GM19240 (cell line): ENCODE data around the gene PSPN.

Experiments used
- DNase-seq: peaks from one replicate; pipeline ENCODE4 v3.0.0; 2011; ENCODE audit warnings: low spot score; ENCODE audit not compliant: insufficient read length

Gene PSPN

DNA sequence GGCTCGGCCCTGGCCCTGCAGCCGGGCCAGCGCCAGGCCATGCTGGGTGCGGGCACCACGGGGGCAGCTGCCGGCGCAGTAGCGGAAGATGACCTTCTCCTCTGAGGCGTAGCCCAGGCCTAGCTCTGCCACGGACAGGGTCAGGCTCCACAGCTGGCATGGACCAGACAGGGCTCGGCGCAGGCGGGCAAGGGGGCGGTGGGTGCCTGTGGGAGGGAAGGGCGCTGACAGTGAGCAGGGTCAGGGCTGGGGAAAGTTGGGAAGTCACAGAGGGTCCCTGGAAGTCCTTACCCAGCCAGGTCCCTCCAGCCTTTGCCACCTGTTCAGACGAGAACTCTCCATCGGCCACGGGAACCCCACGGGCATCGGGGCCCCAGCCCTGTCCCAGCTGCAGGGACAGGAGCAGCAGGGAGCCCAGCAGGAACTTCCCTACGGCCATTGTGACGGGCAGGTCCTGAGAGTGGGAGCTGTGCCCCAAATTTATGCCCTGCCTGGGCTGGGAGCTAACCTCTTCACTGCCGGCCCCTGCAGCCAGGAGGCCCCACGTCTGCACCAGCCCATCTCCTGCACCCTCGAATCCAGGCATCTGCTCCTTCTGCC, at the start of gene PSPN:
Gene PSPN (minus strand): TSS at position 523 of the 600 bp plus-strand sequence. CDS start 84 bp downstream, at position 439.
- no peak for DNase-seq

- peak; percentile 100 for DNase-seq
Observed at GRCh38 chr19:6424939-6425731, 49.4 kb upstream of the PSPN start.

GRCh38 chr19:6424195-6424938, 48.6 kb upstream of the PSPN start, which contains the start of gene KHSRP:
TSS of gene KHSRP (minus strand) at chr19:6424811. CDS start at chr19:6424701, 110 bp downstream.
- DNase-seq, result no peak

DNA sequence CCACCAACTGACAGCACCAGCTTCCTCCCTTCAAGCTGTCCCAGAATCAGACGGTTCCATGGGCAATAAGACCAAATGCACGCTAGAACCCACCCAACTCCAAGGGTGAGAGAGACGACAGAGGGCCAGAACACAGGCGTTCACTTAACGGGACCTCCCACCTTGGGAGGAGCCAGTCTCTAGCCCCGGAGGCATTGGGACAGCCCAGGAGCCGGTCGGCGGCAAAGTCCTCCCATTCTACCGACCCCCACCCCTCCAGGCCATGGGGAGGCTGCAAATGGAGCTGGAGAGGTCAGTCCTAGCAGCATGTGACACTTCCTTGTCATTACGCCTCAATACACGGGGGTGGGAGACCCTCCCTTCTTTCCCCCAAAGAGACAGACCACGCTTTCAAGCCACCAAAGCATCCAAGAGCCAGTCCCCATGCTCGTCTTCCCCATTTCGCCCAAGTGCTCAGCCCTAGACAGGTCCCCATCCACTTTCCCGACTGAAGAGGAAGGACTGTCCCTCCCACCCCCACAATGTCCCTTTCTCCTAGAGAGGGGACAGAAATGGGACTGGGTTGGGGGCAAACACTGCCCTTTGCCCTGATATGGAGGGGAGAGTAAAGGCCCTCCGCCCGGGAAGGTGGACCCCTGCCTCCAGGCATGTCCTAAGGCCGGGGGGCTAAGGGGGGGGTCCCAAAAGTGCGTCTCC, 47.9 kb upstream of the PSPN start:
- DNase-seq, result peak; percentile 61

DNA sequence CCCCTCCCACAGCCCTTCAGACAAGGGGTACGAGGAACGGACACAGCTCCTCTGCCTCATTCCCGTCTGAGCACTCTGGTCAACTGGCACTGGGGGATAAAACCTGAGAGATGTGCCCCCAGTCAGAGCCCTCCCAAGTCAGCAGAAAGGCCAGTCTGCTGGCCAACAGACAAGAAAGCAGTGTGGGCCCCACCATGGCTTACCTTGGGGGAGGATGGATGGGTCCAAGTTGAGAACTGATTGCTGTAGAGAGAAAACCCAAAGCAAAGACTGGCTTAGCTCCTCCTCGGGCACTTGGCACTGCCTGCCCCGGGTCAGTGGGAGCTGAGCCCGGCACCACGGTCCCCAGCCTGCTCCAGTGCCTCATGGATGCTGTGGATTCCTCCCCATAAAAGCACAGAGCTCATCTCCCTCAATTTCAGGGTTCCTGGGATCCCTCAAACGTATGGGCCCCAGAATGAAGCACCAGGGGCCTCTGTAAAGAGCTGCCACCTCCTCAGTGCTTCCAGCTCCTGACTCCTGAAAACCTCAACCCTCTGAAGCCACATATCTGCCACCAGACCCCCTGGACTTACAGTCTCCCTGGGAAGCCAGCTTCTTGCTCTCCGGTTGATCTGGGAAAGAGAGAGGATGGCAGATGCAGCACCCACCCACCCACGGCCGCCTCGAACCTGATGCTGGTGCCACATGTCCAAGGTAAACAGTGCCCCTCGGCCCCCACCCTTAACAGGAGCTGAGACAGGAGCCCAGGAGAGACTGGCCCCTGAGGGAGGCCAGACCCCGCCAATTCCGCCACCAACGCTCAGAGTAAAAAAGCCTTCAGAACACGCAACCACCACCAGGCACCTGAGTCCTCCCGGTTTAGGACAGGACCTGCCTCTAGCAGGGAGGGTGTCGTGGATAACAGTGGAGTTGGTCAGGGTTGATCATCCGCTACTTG, 45.6 kb upstream of the PSPN start:
- no peak for DNase-seq

DNA sequence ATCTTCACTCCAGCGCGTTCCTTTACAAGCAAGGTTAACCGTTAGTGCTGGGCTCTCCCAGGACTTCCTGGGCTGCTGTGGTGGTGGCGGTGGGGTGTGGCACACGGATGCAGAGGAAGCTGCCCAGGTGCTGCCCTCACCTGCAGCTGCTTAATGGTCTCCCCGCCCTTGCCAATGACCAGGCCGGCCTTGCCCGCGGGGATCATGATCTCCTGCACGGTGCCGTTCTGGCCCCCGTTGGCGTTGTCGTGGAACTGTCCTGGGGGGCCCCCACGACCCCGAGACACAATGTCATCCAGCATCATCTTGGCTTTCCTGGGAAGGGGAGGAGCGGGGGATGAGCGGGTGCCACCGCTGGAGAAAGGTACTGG, 42.8 kb upstream of the PSPN start:
- DNase-seq, result no peak

DNA sequence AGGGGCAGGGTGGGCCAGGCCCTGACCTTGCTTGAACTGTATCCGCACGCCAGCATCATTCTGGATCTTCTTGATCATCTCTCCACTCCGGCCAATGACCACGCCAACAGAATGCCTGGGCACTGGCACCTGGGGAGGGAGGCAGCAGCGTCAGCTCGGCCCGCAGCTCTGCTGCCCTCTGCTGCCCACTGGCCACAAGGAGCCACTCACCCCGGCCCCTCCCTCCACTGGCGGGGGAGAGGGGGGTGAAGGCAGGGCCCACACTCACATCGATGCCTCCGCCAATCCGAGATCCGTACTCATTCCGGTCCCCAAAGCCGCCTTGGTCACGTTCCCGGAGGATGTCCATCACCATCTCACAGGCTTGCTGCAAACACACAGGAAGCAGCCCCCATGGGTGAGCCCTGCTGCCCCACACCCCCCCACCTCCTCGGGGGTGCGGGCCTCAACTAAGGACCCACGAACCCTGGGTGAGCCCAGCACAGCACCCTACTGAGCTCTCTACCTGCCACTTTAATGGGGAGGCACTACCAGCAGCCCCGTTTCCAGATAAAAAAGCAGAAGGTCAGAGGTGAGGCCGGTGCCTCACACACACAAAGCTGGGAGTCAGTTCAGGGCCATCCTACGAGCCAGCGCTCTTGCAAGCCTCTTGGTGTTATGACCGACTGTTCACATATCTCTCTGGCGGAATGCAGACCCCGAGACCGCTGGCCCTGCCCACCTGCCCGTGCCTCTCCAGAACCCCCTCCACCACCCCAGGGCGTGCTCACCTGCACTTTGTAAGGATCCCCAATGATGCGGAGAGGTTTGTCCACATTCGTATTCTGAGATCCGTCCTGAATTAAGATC, 42.2 kb upstream of the PSPN start:
- DNase-seq, result no peak

GRCh38 chr19:6416658-6417405, 41.1 kb upstream of the PSPN start:
- no peak for DNase-seq

DNA sequence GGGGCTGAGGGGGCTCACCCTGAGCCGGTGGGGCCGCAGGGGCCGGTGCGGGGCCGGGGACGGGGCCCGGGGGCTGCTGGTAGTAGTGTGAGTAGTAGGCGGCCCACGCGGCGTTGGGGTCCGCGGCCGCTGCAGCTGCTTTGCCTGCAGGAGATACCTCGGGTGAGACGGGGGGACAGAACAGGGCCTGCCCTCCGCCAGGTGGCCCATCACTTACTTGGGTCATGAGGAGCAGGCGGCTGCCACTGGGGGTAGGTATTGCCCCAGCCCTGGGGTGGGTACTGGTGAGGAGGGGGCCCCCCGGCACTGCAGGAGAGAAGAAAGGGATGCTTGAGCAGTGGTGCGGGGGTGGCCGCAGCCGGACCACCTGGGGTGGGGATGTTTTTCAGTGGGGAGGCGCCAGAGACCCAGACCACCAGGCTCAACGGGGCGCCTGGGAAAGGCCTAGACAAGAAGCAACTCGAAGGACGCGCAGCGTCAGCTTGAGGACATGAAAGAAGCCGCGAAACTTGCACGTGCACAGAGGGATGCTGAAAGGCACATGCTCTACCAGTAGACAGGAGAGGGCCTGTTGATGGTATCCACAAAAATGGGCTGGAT, 40.0 kb upstream of the PSPN start:
- no peak for DNase-seq

DNA sequence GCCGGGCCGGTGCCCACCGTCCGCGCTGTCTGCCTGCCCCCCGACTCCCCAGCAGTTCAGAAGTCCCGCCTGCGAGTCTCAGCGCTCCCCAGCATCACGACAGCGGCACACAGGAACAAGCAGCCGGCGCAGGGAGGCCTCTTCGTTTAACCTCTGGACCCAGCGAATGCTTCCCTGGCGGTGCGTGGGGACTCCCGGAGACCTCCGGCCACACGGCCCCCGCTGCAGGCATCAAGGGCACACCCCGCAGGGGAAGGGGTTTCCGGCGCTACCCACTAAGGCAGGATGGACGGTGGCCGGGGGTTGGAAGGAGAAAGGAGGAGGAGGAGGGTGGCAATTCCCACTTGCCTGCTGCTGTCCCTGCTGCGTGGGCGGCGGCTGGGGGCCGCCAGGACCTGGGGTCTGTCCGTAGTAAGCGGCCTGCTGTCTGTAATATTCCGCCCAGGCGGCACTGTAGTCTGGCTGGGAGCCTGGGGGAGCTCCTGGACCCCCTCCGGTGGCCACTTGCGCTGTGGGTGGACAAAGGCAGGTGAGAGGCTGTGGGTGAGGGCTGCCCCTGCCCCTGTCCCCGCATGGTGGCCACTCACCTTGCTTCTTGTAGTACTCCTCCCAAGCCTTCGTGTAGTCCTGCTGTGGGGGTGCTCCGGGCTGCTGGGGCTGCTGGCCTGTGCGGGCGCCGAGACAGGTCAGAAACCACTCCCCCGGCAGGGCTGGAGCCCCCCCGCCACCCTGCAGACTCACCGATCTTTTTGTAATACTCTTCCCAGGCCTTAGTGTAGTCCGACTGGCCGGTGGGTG, 39.3 kb upstream of the PSPN start:
- DNase-seq, result no peak

GRCh38 chr19:6413721-6414643, 38.2 kb upstream of the PSPN start:
- DNase-seq, result no peak

DNA sequence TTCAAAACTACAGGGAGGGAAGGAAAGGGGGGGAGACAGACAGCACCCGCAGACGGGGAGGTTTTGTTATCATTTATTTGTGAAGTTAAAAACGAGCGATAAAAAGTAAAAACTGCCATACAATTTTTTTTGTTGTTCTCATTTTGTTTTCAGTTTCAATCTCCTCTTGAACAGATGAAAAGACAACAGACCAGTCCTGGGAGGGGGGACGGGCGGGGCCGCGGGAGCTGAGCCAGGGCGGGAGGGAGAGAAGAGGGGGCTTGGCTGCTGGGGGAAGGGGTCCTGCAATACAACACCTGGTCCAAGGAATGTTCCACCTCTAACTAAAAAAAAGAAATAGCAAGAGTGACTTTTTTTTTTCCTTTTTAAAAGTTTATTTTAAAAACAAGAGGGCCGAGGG, 37.6 kb upstream of the PSPN start:
- DNase-seq, result no peak

GRCh38 chr19:6412447-6413091, 36.8 kb upstream of the PSPN start:
- peak; percentile 57 for DNase-seq

- no peak for DNase-seq
Observed at GRCh38 chr19:6412061-6412446, 36.3 kb upstream of the PSPN start.

- DNase-seq, result no peak
Observed at GRCh38 chr19:6409346-6409745, 33.6 kb upstream of the PSPN start.

DNA sequence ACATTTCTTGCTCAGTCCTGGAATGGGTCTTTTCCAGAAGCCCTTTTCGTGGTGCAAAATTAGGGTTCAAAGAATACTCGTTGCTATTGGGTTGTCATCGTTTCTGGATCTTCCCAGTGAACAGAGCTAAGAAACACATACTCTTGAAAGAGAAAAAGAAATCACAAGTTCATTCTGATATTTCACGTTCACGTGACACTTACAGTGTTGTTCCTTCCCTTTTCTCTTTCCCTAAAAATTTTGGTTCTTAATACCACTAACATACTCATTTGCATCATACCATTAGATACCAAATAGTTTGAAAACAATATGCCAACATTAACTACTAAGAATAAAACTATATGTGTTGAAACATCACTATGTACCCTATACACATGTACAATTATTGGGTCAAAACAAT, 30.7 kb upstream of the PSPN start:
- DNase-seq, result no peak
